ENCODE data around the gene TLE5. TPM values are rescaled to one million over a fixed set of nuclear protein-coding genes. Genes with fewer than 3 reads are reported as not detected.
A peak's percentile ranks its signal among the peaks of the same experiment; 100 is the strongest.

The TLE5 gene
- total RNA-seq = 100 to 1,000 TPM; 348 to 436 TPM

- Mint-ChIP-seq H3K27ac (peak within 1 kb of the TSS; percentile 95), H3K4me1 (peaks cover 12% of the 10 kb centered on the region), H3K36me3 (ENCODE audit: low read depth) (peaks cover 45% of the 10 kb centered on the region), H3K27me3 (no peaks in the 10 kb centered on the region), H3K4me3 (peak within 1 kb of the TSS; percentile 90), H3K9me3 (no peaks in the 10 kb centered on the region)
- ATAC-seq (replicated peaks) = peak; percentile 85
Observed at GRCh38 chr19:3062165-3063105, at the start of gene TLE5. Gene TLE5, minus strand, starts transcription at chr19:3062495. Its CDS starts 295 bp downstream, at chr19:3062200.

- Mint-ChIP-seq H3K27me3 (no peaks in the 10 kb centered on the region), H3K4me3 (no peak overlapping the region), H3K4me1 (peaks cover 4% of the 10 kb centered on the region), H3K36me3 (ENCODE audit: low read depth) (no peaks in the 10 kb centered on the region), H3K27ac (no peak overlapping the region), H3K9me3 (no peaks in the 10 kb centered on the region)
- ATAC-seq (replicated peaks) = no peak
Observed at GRCh38 chr19:3111586-3112247, 49.4 kb upstream of the TLE5 start.

GRCh38 chr19:3110126-3110825, 48.0 kb upstream of the TLE5 start:
- no peaks in the 10 kb centered on the region for H3K9me3 Mint-ChIP-seq
- no peak for ATAC-seq (replicated peaks)
- no peaks in the 10 kb centered on the region for H3K36me3 Mint-ChIP-seq (ENCODE audit: low read depth)
- H3K4me3 Mint-ChIP-seq = no peak overlapping the region
- no peak overlapping the region for H3K27ac Mint-ChIP-seq
- H3K4me1 Mint-ChIP-seq = peaks cover 4% of the 10 kb centered on the region
- H3K27me3 Mint-ChIP-seq = no peaks in the 10 kb centered on the region

- no peak overlapping the region for H3K27ac Mint-ChIP-seq
- no peaks in the 10 kb centered on the region for H3K36me3 Mint-ChIP-seq (ENCODE audit: low read depth)
- H3K27me3 Mint-ChIP-seq = no peaks in the 10 kb centered on the region
- ATAC-seq (replicated peaks) = no peak
- H3K9me3 Mint-ChIP-seq = no peaks in the 10 kb centered on the region
- H3K4me3 Mint-ChIP-seq = no peak overlapping the region
- peaks cover 4% of the 10 kb centered on the region for H3K4me1 Mint-ChIP-seq
Observed at GRCh38 chr19:3109491-3109890, 47.2 kb upstream of the TLE5 start.

GRCh38 chr19:3108775-3109174, 46.5 kb upstream of the TLE5 start:
- peak; percentile 77 for ATAC-seq (replicated peaks)
- no peaks in the 10 kb centered on the region for H3K36me3 Mint-ChIP-seq (ENCODE audit: low read depth)
- no peak overlapping the region for H3K4me3 Mint-ChIP-seq
- H3K27ac Mint-ChIP-seq = peak overlapping the region; percentile 24
- no peaks in the 10 kb centered on the region for H3K9me3 Mint-ChIP-seq
- H3K4me1 Mint-ChIP-seq = peaks cover 4% of the 10 kb centered on the region
- no peaks in the 10 kb centered on the region for H3K27me3 Mint-ChIP-seq

- no peaks in the 10 kb centered on the region for H3K9me3 Mint-ChIP-seq
- H3K36me3 Mint-ChIP-seq (ENCODE audit: low read depth) = no peaks in the 10 kb centered on the region
- no peak overlapping the region for H3K4me3 Mint-ChIP-seq
- no peak overlapping the region for H3K27ac Mint-ChIP-seq
- peaks cover 4% of the 10 kb centered on the region for H3K4me1 Mint-ChIP-seq
- no peak for ATAC-seq (replicated peaks)
- no peaks in the 10 kb centered on the region for H3K27me3 Mint-ChIP-seq
Observed at GRCh38 chr19:3107658-3108057, 45.4 kb upstream of the TLE5 start.

GRCh38 chr19:3106509-3107141, 44.3 kb upstream of the TLE5 start:
- Mint-ChIP-seq H3K36me3 (ENCODE audit: low read depth) (no peaks in the 10 kb centered on the region), H3K27ac (no peak overlapping the region), H3K9me3 (no peaks in the 10 kb centered on the region), H3K4me1 (peaks cover 4% of the 10 kb centered on the region), H3K27me3 (no peaks in the 10 kb centered on the region), H3K4me3 (no peak overlapping the region)
- ATAC-seq (replicated peaks) = no peak

GRCh38 chr19:3105641-3106508, 43.6 kb upstream of the TLE5 start:
- no peaks in the 10 kb centered on the region for H3K9me3 Mint-ChIP-seq
- no peaks in the 10 kb centered on the region for H3K36me3 Mint-ChIP-seq (ENCODE audit: low read depth)
- no peak overlapping the region for H3K4me3 Mint-ChIP-seq
- peaks cover 4% of the 10 kb centered on the region for H3K4me1 Mint-ChIP-seq
- no peak for ATAC-seq (replicated peaks)
- no peaks in the 10 kb centered on the region for H3K27me3 Mint-ChIP-seq
- no peak overlapping the region for H3K27ac Mint-ChIP-seq

GRCh38 chr19:3104708-3104983, 42.4 kb upstream of the TLE5 start:
- H3K36me3 Mint-ChIP-seq (ENCODE audit: low read depth) = no peaks in the 10 kb centered on the region
- H3K9me3 Mint-ChIP-seq = no peaks in the 10 kb centered on the region
- H3K27ac Mint-ChIP-seq = no peak overlapping the region
- no peak for ATAC-seq (replicated peaks)
- no peaks in the 10 kb centered on the region for H3K27me3 Mint-ChIP-seq
- H3K4me3 Mint-ChIP-seq = no peak overlapping the region
- peaks cover 4% of the 10 kb centered on the region for H3K4me1 Mint-ChIP-seq

- Mint-ChIP-seq H3K4me1 (peaks cover 5% of the 10 kb centered on the region), H3K27ac (no peak overlapping the region), H3K9me3 (no peaks in the 10 kb centered on the region), H3K27me3 (peaks cover 4% of the 10 kb centered on the region), H3K4me3 (no peak overlapping the region), H3K36me3 (ENCODE audit: low read depth) (no peaks in the 10 kb centered on the region)
- ATAC-seq (replicated peaks) = no peak
Observed at GRCh38 chr19:3102239-3103140, 40.2 kb upstream of the TLE5 start.

GRCh38 chr19:3100747-3101730, 38.7 kb upstream of the TLE5 start:
- peaks cover 5% of the 10 kb centered on the region for H3K4me1 Mint-ChIP-seq
- peaks cover 6% of the 10 kb centered on the region for H3K27me3 Mint-ChIP-seq
- H3K27ac Mint-ChIP-seq = no peak overlapping the region
- H3K4me3 Mint-ChIP-seq = no peak overlapping the region
- no peak for ATAC-seq (replicated peaks)
- H3K9me3 Mint-ChIP-seq = no peaks in the 10 kb centered on the region
- no peaks in the 10 kb centered on the region for H3K36me3 Mint-ChIP-seq (ENCODE audit: low read depth)

GRCh38 chr19:3100331-3100730, 38.0 kb upstream of the TLE5 start:
- H3K36me3 Mint-ChIP-seq (ENCODE audit: low read depth) = no peaks in the 10 kb centered on the region
- H3K27me3 Mint-ChIP-seq = peaks cover 9% of the 10 kb centered on the region
- H3K27ac Mint-ChIP-seq = no peak overlapping the region
- H3K4me1 Mint-ChIP-seq = peaks cover 6% of the 10 kb centered on the region
- no peaks in the 10 kb centered on the region for H3K9me3 Mint-ChIP-seq
- H3K4me3 Mint-ChIP-seq = no peak overlapping the region
- ATAC-seq (replicated peaks) = no peak

Data from activated T-helper 17 cell treated with anti-CD3 and anti-CD28 coated beads, Interleukin-2, amount 50 U/mL, for 72 hours (primary cell).